B cell (primary cell): Measurements from ENCODE around the gene RADX. TPM values are rescaled to one million over a fixed set of nuclear protein-coding genes. Genes with fewer than 3 reads are reported as not detected.

Source experiments
- ATAC-seq: fragments of 200-7000 bp; cut with Tn5 transposase; one replicate; pipeline ENCODE4 v1.10.0; 2021; ENCODE audit warnings: low read depth, mild to moderate bottlenecking, moderate number of reproducible peaks, moderate library complexity
- CTCF ChIA-PET: fragments of 350-600 bp; sonication (Branson Sonifier 250); formaldehyde crosslinking; loops from one replicate; lab custom pipeline; 2021; ENCODE audit warnings: antibody characterized with exemption, inconsistent platforms; lab: Charles Lee
- POLR2A ChIA-PET: fragments of 350-600 bp; sonication (Branson Sonifier 250); formaldehyde crosslinking; loops from one replicate; lab custom pipeline; 2021; ENCODE audit warnings: antibody characterized with exemption; lab: Charles Lee
- DNase-seq: peaks from one replicate; pipeline ENCODE4 v3.0.0; 2013
- H2AFZ ChIP-seq: 2 replicates; pipeline ENCODE4 v1.6.1; 2012; ENCODE audit warnings: mild to moderate bottlenecking, low read depth, low read length; ENCODE audit not compliant: insufficient read depth, poor library complexity, severe bottlenecking
- H3K27ac ChIP-seq, 2 donors: 1 replicate in 1 of 2; 2 replicates in 1 of 2; pipeline ENCODE4 v1.5.1; 2012 to 2013; ENCODE audit warnings: low read length in 2 of 2, mild to moderate bottlenecking in 2 of 2, moderate library complexity in 1 of 2
- H3K27me3 ChIP-seq, 4 experiments: fragments of 200-600 bp in 1 of 4; sonication (generic) in 1 of 4; replicated peaks in 1 of 4; 1 replicate in 2 of 4; 2 replicates in 2 of 4; pipeline versions ENCODE4 v1.6.1 to v1.7.0; 2013 to 2016; ENCODE audit warnings: low read length in 3 of 4, mild to moderate bottlenecking in 2 of 4, mixed read lengths in 1 of 4, moderate library complexity in 1 of 4; ENCODE audit not compliant: insufficient read depth in 4 of 4, control insufficient read depth in 3 of 4; ENCODE audit errors: control extremely low read depth in 1 of 4
- H3K36me3 ChIP-seq, 2 experiments: replicated peaks in 1 of 2; 1 replicate in 1 of 2; 2 replicates in 1 of 2; pipeline versions ENCODE4 v1.6.1 to v1.7.1; 2013; ENCODE audit warnings: low read length in 1 of 2; ENCODE audit not compliant: insufficient read depth in 2 of 2, control insufficient read depth in 1 of 2; ENCODE audit errors: control extremely low read depth in 1 of 2, extremely low read depth in 1 of 2
- H3K4me1 ChIP-seq, 2 donors: fragments of 200-600 bp in 1 of 2; sonication (generic) in 1 of 2; 1 replicate in 1 of 2; 2 replicates in 1 of 2; pipeline versions ENCODE4 v1.5.1 to v1.6.1; 2013 to 2017; ENCODE audit warnings: low read length in 2 of 2; ENCODE audit not compliant: control insufficient read depth in 2 of 2, insufficient read depth in 2 of 2
- H3K4me2 ChIP-seq: replicated peaks from 2 replicates; pipeline ENCODE3; 2012; ENCODE audit warnings: mild to moderate bottlenecking, low read depth, low read length; ENCODE audit not compliant: poor library complexity, severe bottlenecking
- H3K4me3 ChIP-seq, 5 experiments: fragments of 200-600 bp in 1 of 5; sonication (generic) in 1 of 5; 1 replicate in 3 of 5; 2 replicates in 2 of 5; pipeline versions ENCODE4 v1.5.1 to v1.7.0; 2011 to 2016; ENCODE audit warnings: low read length in 4 of 5, mild to moderate bottlenecking in 4 of 5, low read depth in 2 of 5, control low read depth in 1 of 5, moderate library complexity in 1 of 5; ENCODE audit not compliant: insufficient read depth in 1 of 5; ENCODE audit errors: control extremely low read depth in 1 of 5, extremely low read depth in 1 of 5
- H3K79me2 ChIP-seq: fragments of 200-600 bp; sonication (generic); one replicate; pipeline ENCODE4 v1.6.0; 2016; ENCODE audit warnings: low read length; ENCODE audit not compliant: control insufficient read depth, insufficient read depth
- H3K9ac ChIP-seq: fragments of 200-600 bp; sonication (generic); 2 replicates; pipeline ENCODE4 v1.6.1; 2017; ENCODE audit warnings: mild to moderate bottlenecking, low read length, moderate library complexity
- H3K9me3 ChIP-seq, 3 donors: one replicate each; pipeline versions ENCODE4 v1.6.1 to v1.7.1; 2013; ENCODE audit warnings: low read length in 2 of 3; ENCODE audit not compliant: control insufficient read depth in 2 of 3, insufficient read depth in 1 of 3; ENCODE audit errors: control extremely low read depth in 1 of 3
- H4K20me1 ChIP-seq: 2 replicates; pipeline ENCODE4 v1.6.0; 2012; ENCODE audit warnings: mild to moderate bottlenecking, low read length; ENCODE audit not compliant: insufficient read depth, control insufficient read depth, poor library complexity, severe bottlenecking
- H3K27ac Mint-ChIP-seq: one replicate; pipeline ENCODE4 v1.8.0; 2021; ENCODE audit warnings: mixed read lengths
- H3K27me3 Mint-ChIP-seq: one replicate; pipeline ENCODE4 v1.8.0; 2021; ENCODE audit warnings: mixed read lengths
- H3K4me1 Mint-ChIP-seq: one replicate; pipeline ENCODE4 v1.8.0; 2021; ENCODE audit warnings: mixed read lengths
- H3K4me3 Mint-ChIP-seq: one replicate; pipeline ENCODE4 v1.8.0; 2021; ENCODE audit warnings: mixed read lengths
- H3K9me3 Mint-ChIP-seq: one replicate; pipeline ENCODE4 v1.8.0; 2022; ENCODE audit warnings: mixed read lengths; ENCODE audit not compliant: insufficient read depth
- EZH2 ChIP-seq: IDR thresholded peaks from 2 replicates; pipeline ENCODE4 v1.6.1; 2012; ENCODE audit warnings: borderline replicate concordance, low read depth, mild to moderate bottlenecking, moderate library complexity, low read length; ENCODE audit not compliant: insufficient read depth, poor library complexity, severe bottlenecking
- WGBS: methylation state at CpG from one replicate; pipeline ENCODE4 v1.1.5; 2013; ENCODE audit warnings: missing lambda C conversion rate; ENCODE audit not compliant: insufficient coverage; 5-methylcytosine and 5-hydroxymethylcytosine counted together
- intact Hi-C: fragments of 100-400 bp; cut with micrococcal nuclease; formaldehyde crosslinking; loops from one replicate; pipeline ENCODE4 v1.10.0; 2022
- polyA plus RNA-seq: library from polyadenylated mRNA; depleted of rRNA; stranded (reverse); fragments of >200 nt; gene quantifications from 2 replicates; pipeline ENCODE4 v1.2.3, GENCODE V29; 2012
- total RNA-seq, 2 donors: library from RNA; stranded (reverse); fragments of 120-200 nt in 1 of 2; gene quantifications; 1 replicate in 1 of 2; 2 replicates in 1 of 2; pipeline versions ENCODE4 v1.2.3 to v1.2.4, GENCODE V29; 2013 to 2022
- TF ChIP-seq, protein P1 (sequence below): fragments of 200-600 bp; IDR thresholded peaks from one replicate; pipeline ENCODE4 v1.8.0; 2022; ENCODE audit warnings: antibody characterized with exemption, mild to moderate bottlenecking

RADX gene
- total and polyA plus RNA-seq, 2 donors (not counting 1 experiment from before 2014, with no cell fraction given), result 7.9 to 15.3 TPM

GRCh38 chrX:106680716-106681115 lies 68.9 kb downstream of the RADX start:
- H3K9me3 Mint-ChIP-seq, result no peaks in the 10 kb centered on the region
- no peak overlapping the region for H3K27ac Mint-ChIP-seq
- H3K9me3 ChIP-seq, result no peaks in the 10 kb centered on the region
- DNase-seq (no peak), ATAC-seq (no peak)
- no peak overlapping the region for H3K4me3 ChIP-seq
- H3K4me1 ChIP-seq, result no peaks in the 10 kb centered on the region
- H3K27me3 ChIP-seq, result no peaks in the 10 kb centered on the region
- H3K4me3 Mint-ChIP-seq, result no peak overlapping the region
- no peaks in the 10 kb centered on the region for H3K27me3 Mint-ChIP-seq
- H3K79me2 ChIP-seq, result no peaks in the 10 kb centered on the region
- WGBS, result no CpG with 5 or more reads among the region's 2 CpGs
- no peaks in the 10 kb centered on the region for H3K4me1 Mint-ChIP-seq
- H3K4me2 ChIP-seq, result no peak overlapping the region
- ChIA-PET CTCF (no interaction called here), POLR2A (no interaction called here)
- no peak overlapping the region for H3K27ac ChIP-seq
- TF ChIP-seq, protein P1, sequence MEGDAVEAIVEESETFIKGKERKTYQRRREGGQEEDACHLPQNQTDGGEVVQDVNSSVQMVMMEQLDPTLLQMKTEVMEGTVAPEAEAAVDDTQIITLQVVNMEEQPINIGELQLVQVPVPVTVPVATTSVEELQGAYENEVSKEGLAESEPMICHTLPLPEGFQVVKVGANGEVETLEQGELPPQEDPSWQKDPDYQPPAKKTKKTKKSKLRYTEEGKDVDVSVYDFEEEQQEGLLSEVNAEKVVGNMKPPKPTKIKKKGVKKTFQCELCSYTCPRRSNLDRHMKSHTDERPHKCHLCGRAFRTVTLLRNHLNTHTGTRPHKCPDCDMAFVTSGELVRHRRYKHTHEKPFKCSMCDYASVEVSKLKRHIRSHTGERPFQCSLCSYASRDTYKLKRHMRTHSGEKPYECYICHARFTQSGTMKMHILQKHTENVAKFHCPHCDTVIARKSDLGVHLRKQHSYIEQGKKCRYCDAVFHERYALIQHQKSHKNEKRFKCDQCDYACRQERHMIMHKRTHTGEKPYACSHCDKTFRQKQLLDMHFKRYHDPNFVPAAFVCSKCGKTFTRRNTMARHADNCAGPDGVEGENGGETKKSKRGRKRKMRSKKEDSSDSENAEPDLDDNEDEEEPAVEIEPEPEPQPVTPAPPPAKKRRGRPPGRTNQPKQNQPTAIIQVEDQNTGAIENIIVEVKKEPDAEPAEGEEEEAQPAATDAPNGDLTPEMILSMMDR, result no peak
- TF ChIP-seq EZH2, result no peak
- intact Hi-C loops, result no loop called here
- no peak overlapping the region for H3K9ac ChIP-seq
- no peak overlapping the region for H2AFZ ChIP-seq
- no peaks in the 10 kb centered on the region for H3K36me3 ChIP-seq
- H4K20me1 ChIP-seq, result no peaks in the 10 kb centered on the region

DNA sequence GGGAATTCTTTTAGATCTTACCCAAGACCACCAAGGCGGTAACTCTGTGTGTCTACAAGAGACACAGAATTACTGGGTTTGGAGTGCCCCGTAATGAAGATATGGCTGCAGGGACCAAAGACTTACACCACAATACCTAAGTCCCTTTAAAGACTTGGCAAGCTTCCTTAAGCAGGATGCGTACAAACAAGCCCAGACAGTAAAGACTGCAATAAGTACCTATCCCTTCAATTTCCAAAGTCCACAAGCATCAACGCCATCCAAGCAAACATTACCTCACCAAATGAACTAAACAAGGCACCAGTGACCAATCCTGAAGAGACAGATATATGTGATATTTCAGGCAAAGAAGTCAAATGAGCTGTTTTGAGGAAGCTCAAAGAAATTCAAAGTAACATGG lies 72.4 kb downstream of the RADX start:
- TF ChIP-seq, protein P1, result no peak
- no peak for TF ChIP-seq EZH2
- CTCF ChIA-PET, result no interaction called here
- whole genome bisulfite sequencing, result 80% methylated on average over 2 of the region's 4 CpGs

More for the DNA sequence above, 72.4 kb downstream of the RADX start:
- no peak for ATAC-seq
- Mint-ChIP-seq H3K4me3 (no peak overlapping the region), H3K27me3 (no peaks in the 10 kb centered on the region), H3K27ac (no peak overlapping the region), H3K4me1 (no peaks in the 10 kb centered on the region), H3K9me3 (no peaks in the 10 kb centered on the region)
- Histone ChIP-seq H3K36me3 (no peaks in the 10 kb centered on the region), H3K4me3 (no peak overlapping the region), H3K27me3 (no peaks in the 10 kb centered on the region), H2AFZ (no peak overlapping the region), H3K4me2 (no peak overlapping the region), H3K27ac (no peak overlapping the region), H3K79me2 (no peaks in the 10 kb centered on the region), H3K9ac (no peak overlapping the region), H3K9me3 (no peaks in the 10 kb centered on the region), H3K4me1 (no peaks in the 10 kb centered on the region), H4K20me1 (no peaks in the 10 kb centered on the region)
- intact Hi-C loops, result no loop called here
- POLR2A ChIA-PET, result no interaction called here
- DNase-seq, result no peak
